GM23338 (cell line): Measurements from ENCODE around the gene EFR3B. TPM values are rescaled to one million over a fixed set of nuclear protein-coding genes. Genes with fewer than 3 reads are reported as not detected.
"Not testable (repeated sequence)": the region's sequence is repeated elsewhere in the genome, so short reads cannot be mapped to it uniquely, and the experiment has no call there.

Source experiments
- ATAC-seq: fragments of 200-7000 bp; cut with Tn5 transposase; 3 replicates; pipeline ENCODE4 v1.9.1; 2020
- DNase-seq: peaks from one replicate; pipeline ENCODE4 v3.0.0-alpha.2; 2015; ENCODE audit warnings: low spot score
- H2AFZ ChIP-seq: fragments of 200-600 bp; sonication (generic); 2 replicates; pipeline ENCODE4 v1.8.0; 2016; ENCODE audit warnings: antibody characterized with exemption, mild to moderate bottlenecking, moderate library complexity
- H3F3A ChIP-seq: fragments of 200-600 bp; sonication (generic); replicated peaks from 2 replicates; pipeline ENCODE4 v1.8.0; 2017; ENCODE audit warnings: antibody characterized with exemption, mixed run types, low read depth
- H3K27ac ChIP-seq: fragments of 200-600 bp; sonication (generic); 2 replicates; pipeline ENCODE4 v1.6.1; 2016; ENCODE audit warnings: low read depth
- H3K27me3 ChIP-seq: fragments of 200-600 bp; sonication (generic); 2 replicates; pipeline ENCODE4 v1.8.0; 2016; ENCODE audit warnings: mild to moderate bottlenecking, mixed run types, moderate library complexity; ENCODE audit not compliant: insufficient read depth
- H3K36me3 ChIP-seq: fragments of 200-600 bp; sonication (generic); 2 replicates; pipeline ENCODE4 v1.8.0; 2016; ENCODE audit warnings: mild to moderate bottlenecking; ENCODE audit not compliant: insufficient read depth
- H3K4me1 ChIP-seq: fragments of 200-600 bp; sonication (generic); 2 replicates; pipeline ENCODE4 v1.8.0; 2016; ENCODE audit warnings: mild to moderate bottlenecking, moderate library complexity; ENCODE audit not compliant: insufficient read depth
- H3K4me2 ChIP-seq: fragments of 200-600 bp; sonication (generic); 2 replicates; pipeline ENCODE4 v1.7.1; 2017; ENCODE audit warnings: mixed run types
- H3K4me3 ChIP-seq: fragments of 200-600 bp; sonication (generic); 2 replicates; pipeline ENCODE4 v1.6.1; 2016; ENCODE audit warnings: mixed run types
- H3K79me2 ChIP-seq: fragments of 200-600 bp; sonication (generic); replicated peaks from 2 replicates; pipeline ENCODE4 v1.8.0; 2017; ENCODE audit warnings: mild to moderate bottlenecking; ENCODE audit not compliant: insufficient read depth
- H3K9me2 ChIP-seq: fragments of 200-600 bp; sonication (generic); 2 replicates; pipeline ENCODE4 v1.8.0; 2017; ENCODE audit not compliant: insufficient read depth
- H4K20me1 ChIP-seq: fragments of 200-600 bp; sonication (generic); replicated peaks from 2 replicates; pipeline ENCODE4 v1.8.0; 2017; ENCODE audit warnings: mild to moderate bottlenecking; ENCODE audit not compliant: insufficient read depth
- H3K27ac Mint-ChIP-seq: 2 replicates; pipeline ENCODE4 v1.8.0; 2020; ENCODE audit warnings: inconsistent platforms, mild to moderate bottlenecking, moderate library complexity, mixed read lengths
- H3K27me3 Mint-ChIP-seq: 3 replicates; pipeline ENCODE4 v1.8.0; 2022; ENCODE audit warnings: low read depth, mild to moderate bottlenecking, moderate library complexity, mixed read lengths, inconsistent platforms; ENCODE audit not compliant: insufficient read depth, poor library complexity
- H3K36me3 Mint-ChIP-seq: 3 replicates; pipeline ENCODE4 v1.8.0; 2021; ENCODE audit warnings: low read depth, mild to moderate bottlenecking, inconsistent platforms, moderate library complexity, mixed read lengths
- H3K4me1 Mint-ChIP-seq: 3 replicates; pipeline ENCODE4 v1.8.0; 2020; ENCODE audit warnings: mild to moderate bottlenecking, inconsistent platforms, mixed read lengths
- H3K4me3 Mint-ChIP-seq: 3 replicates; pipeline ENCODE4 v1.8.0; 2021; ENCODE audit warnings: moderate library complexity, mild to moderate bottlenecking, inconsistent platforms, mixed read lengths
- H3K9me3 Mint-ChIP-seq: 3 replicates; pipeline ENCODE4 v1.8.0; 2020; ENCODE audit warnings: moderate library complexity, mild to moderate bottlenecking, inconsistent platforms, mixed read lengths
- CREB1 ChIP-seq: fragments of 250-450 bp; sonication (Bioruptor Pico); IDR thresholded peaks from 2 replicates; pipeline ENCODE4 v1.5.0; 2020; ENCODE audit warnings: low read depth, mild to moderate bottlenecking, moderate library complexity
- CTCF ChIP-seq, 2 experiments: fragments of 200-600 bp in 1 of 2; sonication (generic) in 1 of 2; conservative IDR thresholded peaks; 2 replicates each; pipeline versions ENCODE4 v1.5.1 to v1.6.1; 2016 to 2017; ENCODE audit warnings: antibody characterized with exemption in 2 of 2, low read depth in 2 of 2, mild to moderate bottlenecking in 2 of 2, moderate library complexity in 1 of 2
- ETS1 ChIP-seq: IDR thresholded peaks from 2 replicates; pipeline ENCODE4 v1.6.1; 2016; ENCODE audit warnings: antibody characterized with exemption
- EZH2 ChIP-seq: fragments of 200-600 bp; sonication (generic); IDR thresholded peaks from one replicate; pipeline ENCODE4 v1.8.0; 2017; ENCODE audit warnings: antibody characterized with exemption, mild to moderate bottlenecking, low read depth; ENCODE audit not compliant: unreplicated experiment
- NANOG ChIP-seq: IDR thresholded peaks from 2 replicates; pipeline ENCODE4 v1.6.1; 2016; ENCODE audit warnings: antibody characterized with exemption, borderline replicate concordance
- POLR2AphosphoS5 ChIP-seq: IDR thresholded peaks from 2 replicates; pipeline ENCODE4 v1.6.1; 2016; ENCODE audit warnings: antibody characterized with exemption, low read depth
- STAT1 ChIP-seq: IDR thresholded peaks from one replicate; pipeline ENCODE4 v1.6.1; 2016; ENCODE audit warnings: antibody characterized with exemption; ENCODE audit not compliant: unreplicated experiment
- ZNF331 ChIP-seq: fragments of 250-450 bp; sonication (Bioruptor Pico); IDR thresholded peaks from 2 replicates; pipeline ENCODE4 v1.5.0; 2020; ENCODE audit warnings: low read depth, mild to moderate bottlenecking, moderate library complexity
- polyA plus RNA-seq: library from polyadenylated mRNA; unstranded; fragments of >200 nt; fragmentation: Nextera tagmentation; extraction: Ambion mirVana; gene quantifications from 2 replicates; pipeline ENCODE4 v1.2.1, GENCODE V29; 2016
- total RNA-seq: library from RNA; depleted of rRNA; stranded (reverse); fragments of >200 nt; shearing (Covaris generic); gene quantifications from 2 replicates; pipeline ENCODE4 v1.2.3, GENCODE V29; 2014

Gene EFR3B
- total and polyA plus RNA-seq, 2 experiments from 2014 or later, result 3.3 to 10.7 TPM

DNA sequence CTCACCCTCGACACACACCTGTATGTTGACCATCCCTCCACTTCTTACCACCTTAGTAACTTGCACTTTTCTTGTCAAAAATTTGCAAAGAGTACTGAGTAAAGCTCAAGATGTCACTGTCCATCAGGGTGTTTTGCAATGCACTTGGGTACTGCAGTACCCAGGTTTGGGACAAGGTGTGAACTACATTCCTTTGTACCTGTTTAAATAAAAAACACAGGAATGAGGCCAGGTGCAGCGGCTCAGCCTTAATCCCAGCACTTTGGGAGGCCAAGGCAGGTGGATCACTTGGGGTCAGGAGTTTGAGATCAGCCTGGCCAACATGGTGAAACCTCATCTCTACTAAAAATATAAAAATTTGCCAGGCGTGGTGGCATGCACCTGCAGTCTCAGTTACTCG, 98.7 kb downstream of the EFR3B start:
- H3K4me3 Mint-ChIP-seq, H3K79me2 ChIP-seq, ATAC-seq, H3K9me2 ChIP-seq, H3K4me1 ChIP-seq, H3K36me3 Mint-ChIP-seq, H3K9me3 Mint-ChIP-seq, H3K27me3 Mint-ChIP-seq, H2AFZ ChIP-seq, H3K4me3 ChIP-seq, H3F3A ChIP-seq, H4K20me1 ChIP-seq, H3K36me3 ChIP-seq, H3K27me3 ChIP-seq, H3K27ac ChIP-seq, H3K4me1 Mint-ChIP-seq, H3K27ac Mint-ChIP-seq, H3K4me2 ChIP-seq, DNase-seq: not testable (repeated sequence)

- H3K4me1 ChIP-seq, result no peaks in the 10 kb centered on the region
- Mint-ChIP-seq H3K27me3 (peaks cover 2% of the 10 kb centered on the region), H3K4me1 (no peaks in the 10 kb centered on the region), H3K36me3 (no peaks in the 10 kb centered on the region; the same call in 2 of the 3 replicates), H3K4me3 (no peak overlapping the region), H3K27ac (no peak overlapping the region), H3K9me3 (no peaks in the 10 kb centered on the region; the same call in 2 of the 3 replicates)
- H3K4me3 ChIP-seq, result no peak overlapping the region
- no peak overlapping the region for H2AFZ ChIP-seq
- H4K20me1 ChIP-seq, result no peaks in the 10 kb centered on the region
- ATAC-seq, result no peak
- no peaks in the 10 kb centered on the region for H3K9me2 ChIP-seq
- H3K27ac ChIP-seq, result no peak overlapping the region
- H3K27me3 ChIP-seq, result no peaks in the 10 kb centered on the region
- TF ChIP-seq ETS1 (no peak), CTCF (conservative IDR thresholded peaks at IDR 0.05; ENCODE audit: low read depth in 2 of 2) (no peak), ZNF331 (CRISPR knock-in tag) (no peak), POLR2AphosphoS5 (no peak), EZH2 (no peak)
- no peaks in the 10 kb centered on the region for H3F3A ChIP-seq
- DNase-seq, result no peak
- H3K4me2 ChIP-seq, result no peak overlapping the region
- no peaks in the 10 kb centered on the region for H3K79me2 ChIP-seq
- no peaks in the 10 kb centered on the region for H3K36me3 ChIP-seq
These were observed 99.2 kb downstream of the EFR3B start for GRCh38 chr2:25141120-25141519.

GRCh38 chr2:25145803-25146202, 103.9 kb downstream of the EFR3B start:
- Histone ChIP-seq H3K79me2 (no peaks in the 10 kb centered on the region), H3K9me2 (no peaks in the 10 kb centered on the region), H4K20me1 (no peaks in the 10 kb centered on the region), H3K36me3 (no peaks in the 10 kb centered on the region), H3K4me1 (no peaks in the 10 kb centered on the region), H3K4me3 (no peak overlapping the region), H3F3A (no peaks in the 10 kb centered on the region), H3K4me2 (no peak overlapping the region), H2AFZ (no peak overlapping the region), H3K27ac (no peak overlapping the region), H3K27me3 (no peaks in the 10 kb centered on the region)
- Mint-ChIP-seq H3K4me3 (no peak overlapping the region), H3K36me3 (peaks cover 2% of the 10 kb centered on the region; the same call in 2 of the 3 replicates), H3K27me3 (peaks cover 7% of the 10 kb centered on the region), H3K27ac (no peak overlapping the region), H3K9me3 (no peaks in the 10 kb centered on the region; the same call in 2 of the 3 replicates), H3K4me1 (no peaks in the 10 kb centered on the region)
- TF ChIP-seq NANOG (no peak), CREB1 (CRISPR knock-in tag) (no peak), STAT1 (no peak)
- DNase-seq (no peak), ATAC-seq (no peak)
